Mesothelial cell of epicardium (in vitro differentiated cells): ENCODE measurements around the gene SPRED2. TPM values are rescaled to one million over a fixed set of nuclear protein-coding genes. Genes with fewer than 3 reads are reported as not detected.

ENCODE experiments used
- DNase-seq, 2 experiments: peaks; one replicate each; pipeline ENCODE4 v3.0.0; 2021; ENCODE audit warnings: low spot score in 2 of 2; ENCODE audit not compliant: unreplicated experiment in 2 of 2
- H3K27ac Mint-ChIP-seq: 2 replicates; pipeline ENCODE4 v1.8.0; 2021; ENCODE audit warnings: mixed read lengths
- H3K27me3 Mint-ChIP-seq: 2 replicates; pipeline ENCODE4 v1.8.0; 2021; ENCODE audit warnings: low read depth, mixed read lengths
- H3K36me3 Mint-ChIP-seq: 2 replicates; pipeline ENCODE4 v1.8.0; 2021; ENCODE audit warnings: mixed read lengths
- H3K4me1 Mint-ChIP-seq: 2 replicates; pipeline ENCODE4 v1.8.0; 2021; ENCODE audit warnings: mixed read lengths
- H3K4me3 Mint-ChIP-seq: 2 replicates; pipeline ENCODE4 v1.8.0; 2021; ENCODE audit warnings: mild to moderate bottlenecking, moderate library complexity, mixed read lengths
- H3K9me3 Mint-ChIP-seq: 2 replicates; pipeline ENCODE4 v1.8.0; 2021; ENCODE audit warnings: mixed read lengths
- CTCF ChIP-seq: fragments of 200-600 bp; sonication (generic); IDR thresholded peaks from one replicate; pipeline ENCODE4 v1.5.0; 2021; ENCODE audit warnings: antibody characterized with exemption; ENCODE audit not compliant: unreplicated experiment
- total RNA-seq: library from RNA; stranded (reverse); gene quantifications from 3 replicates; pipeline ENCODE4 v1.2.1, GENCODE V29; 2021

SPRED2 gene
- total RNA-seq, 1 donor from 2014 or later: 31.5 TPM

- peaks cover 8% of the 10 kb centered on the region for H3K9me3 Mint-ChIP-seq
- H3K4me1 Mint-ChIP-seq: no peaks in the 10 kb centered on the region
- no peak overlapping the region for H3K4me3 Mint-ChIP-seq
- no peaks in the 10 kb centered on the region for H3K27me3 Mint-ChIP-seq
- TF ChIP-seq CTCF: no peak
- no peak overlapping the region for H3K27ac Mint-ChIP-seq
- DNase-seq: no peak
- no peaks in the 10 kb centered on the region for H3K36me3 Mint-ChIP-seq
Observed at GRCh38 chr2:65476778-65477177, 44.4 kb upstream of the SPRED2 start.

- Mint-ChIP-seq H3K4me1 (no peaks in the 10 kb centered on the region), H3K36me3 (no peaks in the 10 kb centered on the region), H3K27me3 (no peaks in the 10 kb centered on the region), H3K4me3 (no peak overlapping the region), H3K9me3 (peaks cover 8% of the 10 kb centered on the region), H3K27ac (no peak overlapping the region)
- TF ChIP-seq CTCF: no peak
- no peak for DNase-seq
Observed at GRCh38 chr2:65475000-65475399, 42.6 kb upstream of the SPRED2 start.

GRCh38 chr2:65473045-65473444, 40.6 kb upstream of the SPRED2 start:
- TF ChIP-seq CTCF: no peak
- Mint-ChIP-seq H3K27me3 (no peaks in the 10 kb centered on the region), H3K9me3 (peaks cover 8% of the 10 kb centered on the region), H3K27ac (no peak overlapping the region), H3K36me3 (no peaks in the 10 kb centered on the region), H3K4me3 (no peak overlapping the region), H3K4me1 (no peaks in the 10 kb centered on the region)
- no peak for DNase-seq

GRCh38 chr2:65471409-65471808, 39.0 kb upstream of the SPRED2 start:
- H3K4me1 Mint-ChIP-seq: no peaks in the 10 kb centered on the region
- TF ChIP-seq CTCF: no peak
- H3K9me3 Mint-ChIP-seq: peaks cover 8% of the 10 kb centered on the region
- H3K4me3 Mint-ChIP-seq: no peak overlapping the region
- DNase-seq: no peak
- H3K27ac Mint-ChIP-seq: no peak overlapping the region
- H3K27me3 Mint-ChIP-seq: no peaks in the 10 kb centered on the region
- H3K36me3 Mint-ChIP-seq: no peaks in the 10 kb centered on the region

DNA sequence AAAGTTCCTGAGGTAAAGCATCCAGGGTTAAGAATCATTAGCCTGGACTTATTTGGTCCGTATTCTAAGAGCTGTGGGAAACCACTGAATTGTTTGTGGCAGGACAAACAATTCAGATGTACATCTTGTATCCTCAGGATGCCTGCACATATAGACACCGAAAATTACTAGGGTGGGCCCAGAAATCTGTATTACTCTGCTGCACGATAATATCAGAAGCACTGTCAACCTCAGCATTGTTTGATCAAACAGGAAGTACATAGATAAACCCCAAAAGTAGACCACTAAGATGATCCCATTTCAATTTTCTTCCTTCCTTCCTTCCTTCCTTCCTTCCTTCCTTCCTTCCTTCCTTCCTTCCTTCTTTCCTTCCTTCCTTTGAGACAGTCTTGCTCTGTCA, 34.2 kb upstream of the SPRED2 start:
- H3K9me3 Mint-ChIP-seq: no peaks in the 10 kb centered on the region
- no peak for TF ChIP-seq CTCF
- H3K4me1 Mint-ChIP-seq: peaks cover 12% of the 10 kb centered on the region
- H3K27ac Mint-ChIP-seq: no peak overlapping the region
- H3K36me3 Mint-ChIP-seq: no peaks in the 10 kb centered on the region
- H3K4me3 Mint-ChIP-seq: no peak overlapping the region
- DNase-seq: no peak
- peaks cover under 1% of the 10 kb centered on the region for H3K27me3 Mint-ChIP-seq

- H3K4me1 Mint-ChIP-seq: peaks cover 12% of the 10 kb centered on the region
- H3K27ac Mint-ChIP-seq: no peak overlapping the region
- TF ChIP-seq CTCF: no peak
- H3K36me3 Mint-ChIP-seq: no peaks in the 10 kb centered on the region
- no peak overlapping the region for H3K4me3 Mint-ChIP-seq
- peaks cover 4% of the 10 kb centered on the region for H3K9me3 Mint-ChIP-seq
- no peak for DNase-seq
- peaks cover 6% of the 10 kb centered on the region for H3K27me3 Mint-ChIP-seq
Observed at GRCh38 chr2:65465857-65466256, 33.5 kb upstream of the SPRED2 start.
